Chondrocyte (in vitro differentiated cells): ENCODE measurements around the gene ASIC1. TPM values are rescaled to one million over a fixed set of nuclear protein-coding genes. Genes with fewer than 3 reads are reported as not detected.

Source experiments
- DNase-seq: peaks from one replicate; pipeline ENCODE4 v3.0.0; 2021; ENCODE audit warnings: mixed read lengths, low spot score
- H3K27ac Mint-ChIP-seq: one replicate; pipeline ENCODE4 v1.8.0; 2021; ENCODE audit warnings: mild to moderate bottlenecking, moderate library complexity, mixed read lengths; ENCODE audit not compliant: unreplicated experiment
- H3K27me3 Mint-ChIP-seq: 2 replicates; pipeline ENCODE4 v1.8.0; 2021; ENCODE audit warnings: low read depth, mixed read lengths
- H3K36me3 Mint-ChIP-seq: 2 replicates; pipeline ENCODE4 v1.8.0; 2021; ENCODE audit warnings: low read depth, mixed read lengths
- H3K4me1 Mint-ChIP-seq: 2 replicates; pipeline ENCODE4 v1.8.0; 2021; ENCODE audit warnings: low read depth, mild to moderate bottlenecking, mixed read lengths
- H3K4me3 Mint-ChIP-seq: one replicate; pipeline ENCODE4 v1.8.0; 2021; ENCODE audit warnings: mild to moderate bottlenecking, moderate library complexity, mixed read lengths; ENCODE audit not compliant: unreplicated experiment
- H3K9me3 Mint-ChIP-seq: 2 replicates; pipeline ENCODE4 v1.8.0; 2021; ENCODE audit warnings: low read depth, mixed read lengths
- CTCF ChIP-seq: fragments of 200-600 bp; sonication (generic); IDR thresholded peaks from 2 replicates; pipeline ENCODE4 v1.5.0; 2021; ENCODE audit warnings: antibody characterized with exemption, mild to moderate bottlenecking, moderate library complexity
- total RNA-seq: library from RNA; stranded (reverse); gene quantifications from 3 replicates; pipeline ENCODE4 v1.2.1, GENCODE V29; 2021

Gene ASIC1
- total RNA-seq, 1 donor from 2014 or later = 3.9 TPM

GRCh38 chr12:50061946-50062686 lies 4.7 kb downstream of the ASIC1 start:
- no peak for TF ChIP-seq CTCF
- Mint-ChIP-seq H3K4me3 (no peak overlapping the region), H3K36me3 (no peaks in the 10 kb centered on the region), H3K9me3 (no peaks in the 10 kb centered on the region), H3K27me3 (no peaks in the 10 kb centered on the region), H3K4me1 (peaks cover 6% of the 10 kb centered on the region), H3K27ac (no peak overlapping the region)
- no peak for DNase-seq

- Mint-ChIP-seq H3K4me3 (no peak overlapping the region), H3K9me3 (no peaks in the 10 kb centered on the region), H3K4me1 (peaks cover 5% of the 10 kb centered on the region), H3K27me3 (no peaks in the 10 kb centered on the region), H3K27ac (no peak overlapping the region), H3K36me3 (no peaks in the 10 kb centered on the region)
- peak; percentile 70 for DNase-seq
- TF ChIP-seq CTCF = no peak
Observed at GRCh38 chr12:50062728-50063460, 5.5 kb downstream of the ASIC1 start.

- no peaks in the 10 kb centered on the region for H3K27me3 Mint-ChIP-seq
Observed at GRCh38 chr12:50065726-50066310, 8.4 kb downstream of the ASIC1 start.

GRCh38 chr12:50066402-50066801 lies 9.0 kb downstream of the ASIC1 start:
- Mint-ChIP-seq H3K9me3 (no peaks in the 10 kb centered on the region), H3K4me1 (peaks cover 12% of the 10 kb centered on the region), H3K36me3 (no peaks in the 10 kb centered on the region), H3K27ac (no peak overlapping the region), H3K27me3 (no peaks in the 10 kb centered on the region), H3K4me3 (no peak overlapping the region)
- TF ChIP-seq CTCF = no peak
- DNase-seq = no peak

More at GRCh38 chr12:50065726-50066310, 8.4 kb downstream of the ASIC1 start:
- Mint-ChIP-seq H3K36me3 (no peaks in the 10 kb centered on the region), H3K9me3 (no peaks in the 10 kb centered on the region), H3K27ac (no peak overlapping the region), H3K4me3 (no peak overlapping the region), H3K4me1 (peaks cover 11% of the 10 kb centered on the region)
- no peak for TF ChIP-seq CTCF
- no peak for DNase-seq

GRCh38 chr12:50069069-50069468 lies 11.7 kb downstream of the ASIC1 start:
- H3K27ac Mint-ChIP-seq = no peak overlapping the region
- no peak overlapping the region for H3K4me3 Mint-ChIP-seq

More at GRCh38 chr12:50069069-50069468, 11.7 kb downstream of the ASIC1 start:
- TF ChIP-seq CTCF = no peak
- Mint-ChIP-seq H3K36me3 (no peaks in the 10 kb centered on the region), H3K27me3 (no peaks in the 10 kb centered on the region), H3K4me1 (peaks cover 12% of the 10 kb centered on the region), H3K9me3 (no peaks in the 10 kb centered on the region)
- no peak for DNase-seq
